ENCODE data around the gene C1orf105.

DNA sequence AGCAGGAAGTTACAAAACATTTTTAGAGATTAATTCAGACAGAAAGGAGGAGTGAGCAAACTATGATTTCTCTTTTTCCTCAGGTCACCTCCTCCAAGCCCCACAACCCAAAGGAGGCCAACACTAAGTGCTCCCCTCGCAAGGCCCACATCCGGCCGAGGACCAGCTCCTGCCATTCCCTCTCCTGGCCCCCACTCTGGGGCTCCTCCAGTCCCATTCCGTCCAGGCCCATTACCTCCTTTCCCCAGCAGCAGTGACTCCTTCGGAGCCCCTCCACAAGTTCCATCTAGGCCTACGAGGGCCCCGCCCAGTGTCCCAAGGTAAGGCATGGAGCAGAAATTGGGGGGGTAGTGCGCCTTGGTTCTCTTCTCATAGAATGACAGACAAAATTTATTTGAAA, 32.0 kb upstream of the C1orf105 start:
- TF ChIP-seq CTCF (conservative IDR thresholded peaks at IDR 0.05; ENCODE audit: low read depth, low read length) (no peak), EZH2 (IDR thresholded peaks at IDR 0.05; ENCODE audit: borderline replicate concordance, low read depth, low read length, poor library complexity, severe bottlenecking) (no peak)

All from A673 (cell line).